HCT116 (cell line): ENCODE results near the gene ATG16L1.

Experiments
- JUND ChIP-seq: IDR thresholded peaks from 2 replicates; pipeline ENCODE4 v1.6.1; 2012
- POLR2A ChIP-seq: IDR thresholded peaks from 2 replicates; pipeline ENCODE4 v1.7.0; 2011; ENCODE audit warnings: borderline replicate concordance; ENCODE audit not compliant: insufficient read depth, insufficient read length; ENCODE audit errors: extremely low read depth
- RAD21 ChIP-seq: IDR thresholded peaks from 2 replicates; pipeline ENCODE4 v1.6.1; 2012; ENCODE audit warnings: low read depth, mild to moderate bottlenecking
- SIN3A ChIP-seq: IDR thresholded peaks from 2 replicates; pipeline ENCODE4 v1.6.1; 2012; ENCODE audit warnings: low read depth
- SP1 ChIP-seq: IDR thresholded peaks from 2 replicates; pipeline ENCODE4 v1.6.1; 2012; ENCODE audit warnings: low read depth
- ZFX ChIP-seq: fragments of 450-650 bp; IDR thresholded peaks from 2 replicates; pipeline ENCODE4 v1.6.1; 2017
- TF ChIP-seq, protein P1 (sequence below): IDR thresholded peaks from 2 replicates; pipeline ENCODE4 v1.6.1; 2012
- TF ChIP-seq, protein P2 (sequence below), 3 experiments: fragments of 200-600 bp in 1 of 3; sonication (generic) in 1 of 3; IDR thresholded peaks in 2 of 3; conservative IDR thresholded peaks in 1 of 3; 2 replicates each; pipeline ENCODE4 v1.5.1; 2012 to 2017; ENCODE audit warnings: low read depth in 2 of 3, low read length in 2 of 3, antibody characterized with exemption in 1 of 3, borderline replicate concordance in 1 of 3, control low read depth in 1 of 3, mild to moderate bottlenecking in 1 of 3, mixed read lengths in 1 of 3, mixed run types in 1 of 3, moderate library complexity in 1 of 3; ENCODE audit not compliant: insufficient read depth in 1 of 3
- TF ChIP-seq, protein P3 (sequence below): IDR thresholded peaks from 2 replicates; pipeline ENCODE4 v1.6.1; 2012

DNA sequence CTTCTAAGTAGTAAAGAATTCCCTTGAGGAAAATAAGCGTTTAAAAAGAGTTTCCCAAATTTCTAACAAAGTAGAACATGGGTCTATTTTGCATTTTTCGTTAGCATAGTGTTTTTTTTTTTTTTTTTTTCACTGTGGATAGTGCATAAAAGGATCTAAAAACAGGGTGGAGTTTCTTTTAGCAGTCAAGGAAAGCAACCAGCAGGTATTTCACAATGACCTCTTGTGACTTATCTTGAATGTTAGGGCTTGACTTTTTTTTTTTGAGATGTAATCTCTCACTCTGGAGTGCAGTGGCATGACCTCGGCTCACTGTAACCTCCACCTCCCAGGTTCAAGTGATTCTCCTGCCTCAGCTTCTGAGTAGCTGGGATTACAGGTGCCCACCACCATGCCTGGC is 88.0 kb downstream of the ATG16L1 start:
- TF ChIP-seq ZFX = no peak
- TF ChIP-seq, protein P1, sequence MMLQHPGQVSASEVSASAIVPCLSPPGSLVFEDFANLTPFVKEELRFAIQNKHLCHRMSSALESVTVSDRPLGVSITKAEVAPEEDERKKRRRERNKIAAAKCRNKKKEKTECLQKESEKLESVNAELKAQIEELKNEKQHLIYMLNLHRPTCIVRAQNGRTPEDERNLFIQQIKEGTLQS = no peak
- no peak for TF ChIP-seq SP1
- TF ChIP-seq, protein P2, sequence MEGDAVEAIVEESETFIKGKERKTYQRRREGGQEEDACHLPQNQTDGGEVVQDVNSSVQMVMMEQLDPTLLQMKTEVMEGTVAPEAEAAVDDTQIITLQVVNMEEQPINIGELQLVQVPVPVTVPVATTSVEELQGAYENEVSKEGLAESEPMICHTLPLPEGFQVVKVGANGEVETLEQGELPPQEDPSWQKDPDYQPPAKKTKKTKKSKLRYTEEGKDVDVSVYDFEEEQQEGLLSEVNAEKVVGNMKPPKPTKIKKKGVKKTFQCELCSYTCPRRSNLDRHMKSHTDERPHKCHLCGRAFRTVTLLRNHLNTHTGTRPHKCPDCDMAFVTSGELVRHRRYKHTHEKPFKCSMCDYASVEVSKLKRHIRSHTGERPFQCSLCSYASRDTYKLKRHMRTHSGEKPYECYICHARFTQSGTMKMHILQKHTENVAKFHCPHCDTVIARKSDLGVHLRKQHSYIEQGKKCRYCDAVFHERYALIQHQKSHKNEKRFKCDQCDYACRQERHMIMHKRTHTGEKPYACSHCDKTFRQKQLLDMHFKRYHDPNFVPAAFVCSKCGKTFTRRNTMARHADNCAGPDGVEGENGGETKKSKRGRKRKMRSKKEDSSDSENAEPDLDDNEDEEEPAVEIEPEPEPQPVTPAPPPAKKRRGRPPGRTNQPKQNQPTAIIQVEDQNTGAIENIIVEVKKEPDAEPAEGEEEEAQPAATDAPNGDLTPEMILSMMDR (IDR thresholded peaks at IDR 0.05 in 2 of 3, conservative IDR thresholded peaks at IDR 0.05 in 1 of 3; ENCODE audit: borderline replicate concordance in 1 of 3, insufficient read depth in 1 of 3, low read depth in 2 of 3, low read length in 2 of 3) = no peak
- no peak for TF ChIP-seq RAD21
- no peak for TF ChIP-seq POLR2A
- no peak for TF ChIP-seq SIN3A
- TF ChIP-seq, protein P3, sequence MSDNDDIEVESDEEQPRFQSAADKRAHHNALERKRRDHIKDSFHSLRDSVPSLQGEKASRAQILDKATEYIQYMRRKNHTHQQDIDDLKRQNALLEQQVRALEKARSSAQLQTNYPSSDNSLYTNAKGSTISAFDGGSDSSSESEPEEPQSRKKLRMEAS = no peak
- TF ChIP-seq JUND = no peak
